GM11168 (cell line): Measurements from ENCODE around the gene WASL.

Source experiments
- in situ Hi-C: fragments of 300-500 bp; cut with MboI; formaldehyde crosslinking; loops from one replicate; pipeline ENCODE4 v1.12.0; 2022; ENCODE audit warnings: low sequenced_read_pairs; ENCODE audit not compliant: unreplicated experiment

Gene WASL

GRCh38 chr7:123665157-123665556 lies 83.6 kb downstream of the WASL start:
- in situ Hi-C loops = no loop called here

GRCh38 chr7:123663200-123663599 lies 85.6 kb downstream of the WASL start:
- in situ Hi-C loops = no loop called here

DNA sequence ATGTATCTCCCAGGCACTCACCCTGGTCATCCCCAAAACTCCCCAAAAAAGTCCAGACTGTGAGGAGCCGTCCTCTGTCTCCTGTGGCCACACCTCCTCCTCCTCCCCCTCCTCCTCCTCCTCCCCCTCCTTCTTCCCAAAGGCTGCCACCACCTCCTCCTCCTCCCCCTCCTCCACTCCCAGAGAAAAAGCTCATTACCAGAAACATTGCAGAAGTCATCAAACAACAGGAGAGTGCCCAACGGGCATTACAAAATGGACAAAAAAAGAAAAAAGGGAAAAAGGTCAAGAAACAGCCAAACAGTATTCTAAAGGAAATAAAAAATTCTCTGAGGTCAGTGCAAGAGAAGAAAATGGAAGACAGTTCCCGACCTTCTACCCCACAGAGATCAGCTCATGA lies 86.0 kb downstream of the WASL start:
- in situ Hi-C loops = no loop called here

- in situ Hi-C loops = no loop called here
Observed at GRCh38 chr7:123662293-123662692, 86.5 kb downstream of the WASL start.

GRCh38 chr7:123661765-123662164 lies 87.0 kb downstream of the WASL start:
- in situ Hi-C loops = no loop called here

- in situ Hi-C loops = no loop called here
Observed at GRCh38 chr7:123660514-123661354, 88.1 kb downstream of the WASL start.

DNA sequence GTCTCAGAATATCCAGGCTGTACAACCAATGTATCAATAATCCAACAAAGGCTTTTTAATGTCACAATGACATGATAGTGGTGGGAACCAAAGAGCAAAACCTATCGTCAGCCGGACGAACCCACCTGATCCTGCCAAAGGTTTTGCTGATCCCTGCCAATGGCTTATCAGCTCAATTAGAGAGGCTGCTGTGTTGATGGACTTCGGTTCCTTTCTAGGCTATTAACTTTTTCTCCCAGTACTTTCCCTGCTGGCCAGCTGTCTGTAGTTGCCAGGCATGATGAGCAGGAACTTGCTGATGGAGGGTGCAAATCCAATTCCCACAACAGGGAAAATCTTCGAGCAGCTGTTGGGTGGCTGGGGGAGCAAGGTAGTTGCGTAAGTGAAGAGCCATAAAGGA lies 90.8 kb downstream of the WASL start:
- in situ Hi-C loops = no loop called here

- in situ Hi-C loops = no loop called here
Observed at GRCh38 chr7:123657304-123657685, 91.5 kb downstream of the WASL start.

- in situ Hi-C loops = no loop called here
Observed at GRCh38 chr7:123656544-123657303, 92.1 kb downstream of the WASL start.

GRCh38 chr7:123655614-123656013 lies 93.2 kb downstream of the WASL start, which contains the start of gene LMOD2:
Gene LMOD2, plus strand, starts transcription at chr7:123655866. Its CDS starts 98 bp downstream, at chr7:123655964.
- in situ Hi-C loops = no loop called here

DNA sequence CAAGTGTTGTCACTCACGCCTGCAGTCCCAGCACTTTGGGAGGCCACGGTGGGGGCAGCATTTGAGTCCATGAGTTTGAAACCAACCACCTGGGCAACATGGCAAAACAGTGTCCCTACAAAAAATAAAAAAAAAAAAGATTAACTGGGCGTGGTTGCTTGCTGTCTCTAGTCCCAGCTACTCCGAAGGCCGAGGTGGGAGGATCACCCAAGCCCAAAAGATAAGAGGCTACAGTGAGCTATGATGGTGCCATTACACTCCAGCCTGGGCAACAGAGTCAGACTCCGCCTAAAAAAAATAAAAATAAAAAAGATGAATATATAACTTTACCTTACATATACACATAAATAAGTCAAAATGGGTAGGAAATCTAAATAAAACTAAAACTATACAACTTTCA lies 95.6 kb downstream of the WASL start:
- in situ Hi-C loops = no loop called here

GRCh38 chr7:123652406-123652805 lies 96.4 kb downstream of the WASL start:
- in situ Hi-C loops = no loop called here

DNA sequence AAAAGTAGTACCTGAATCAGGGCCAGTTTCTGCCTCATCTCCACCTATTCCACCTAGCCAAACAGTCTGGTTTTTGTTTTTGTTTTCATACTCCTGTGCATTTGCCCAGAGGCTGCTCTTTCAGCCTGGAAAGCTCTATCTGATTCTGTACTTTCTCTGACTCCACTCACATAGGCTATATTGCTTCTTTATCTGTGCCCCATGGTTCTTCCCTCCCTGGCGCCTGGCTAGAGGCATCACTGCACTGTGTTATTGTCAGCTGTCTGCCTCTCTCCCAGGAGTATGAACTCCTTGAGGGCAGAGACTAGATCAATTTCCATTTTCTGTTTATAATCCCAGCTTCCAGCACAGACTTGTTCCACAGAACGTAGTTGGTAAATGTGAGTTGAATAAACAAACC lies 98.2 kb downstream of the WASL start:
- in situ Hi-C loops = no loop called here

DNA sequence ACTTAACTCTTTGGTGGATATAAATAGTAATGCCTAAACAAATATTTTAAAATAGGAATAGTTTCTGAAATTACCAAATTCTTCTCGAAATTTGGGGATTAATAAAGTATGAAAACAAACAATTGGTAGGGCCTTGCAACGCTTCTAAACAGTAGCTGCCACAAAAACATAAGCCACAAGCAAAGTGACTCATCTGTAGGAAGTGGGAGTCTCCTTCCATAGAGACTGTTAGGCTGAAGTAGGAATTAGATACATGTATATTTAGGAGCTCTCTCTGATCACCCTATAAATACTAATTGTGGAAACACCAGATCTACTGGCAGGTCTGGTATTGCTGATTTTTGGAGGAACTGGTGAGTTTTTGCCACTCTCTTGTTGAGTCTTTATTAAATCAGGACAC lies 98.8 kb downstream of the WASL start:
- in situ Hi-C loops = no loop called here

DNA sequence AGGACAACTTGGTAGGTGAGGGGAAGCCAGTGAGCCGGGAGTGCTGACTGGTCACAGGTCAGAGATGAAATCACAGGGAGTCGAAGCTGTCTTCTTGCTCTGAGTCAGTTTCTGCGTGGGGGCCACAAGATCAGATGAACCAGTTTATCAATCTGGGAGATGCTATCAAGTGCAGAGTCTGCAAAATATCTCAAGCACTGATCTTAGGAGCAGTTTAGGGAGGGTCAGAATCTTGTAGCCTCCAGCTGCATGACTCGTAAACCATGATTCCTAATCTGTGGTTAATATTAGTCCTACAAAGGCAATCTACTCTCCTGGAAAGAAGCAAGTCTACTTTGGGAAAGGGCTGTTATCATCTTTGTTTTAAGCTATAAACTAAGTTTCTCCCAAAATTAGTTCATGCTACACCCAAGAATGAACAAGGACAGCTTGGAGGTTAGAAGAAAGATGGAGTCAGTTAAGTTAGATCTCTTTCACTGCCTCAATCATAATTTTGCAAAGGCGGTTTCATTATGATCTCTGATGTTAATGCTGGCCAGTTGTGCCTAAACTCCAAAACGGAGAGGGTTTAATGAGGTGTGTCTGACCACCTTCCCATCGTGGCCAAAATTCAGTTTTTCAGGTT lies 101.6 kb downstream of the WASL start:
- in situ Hi-C loops = no loop called here

- in situ Hi-C loops = no loop called here
Observed at GRCh38 chr7:123645516-123645915, 103.3 kb downstream of the WASL start.

DNA sequence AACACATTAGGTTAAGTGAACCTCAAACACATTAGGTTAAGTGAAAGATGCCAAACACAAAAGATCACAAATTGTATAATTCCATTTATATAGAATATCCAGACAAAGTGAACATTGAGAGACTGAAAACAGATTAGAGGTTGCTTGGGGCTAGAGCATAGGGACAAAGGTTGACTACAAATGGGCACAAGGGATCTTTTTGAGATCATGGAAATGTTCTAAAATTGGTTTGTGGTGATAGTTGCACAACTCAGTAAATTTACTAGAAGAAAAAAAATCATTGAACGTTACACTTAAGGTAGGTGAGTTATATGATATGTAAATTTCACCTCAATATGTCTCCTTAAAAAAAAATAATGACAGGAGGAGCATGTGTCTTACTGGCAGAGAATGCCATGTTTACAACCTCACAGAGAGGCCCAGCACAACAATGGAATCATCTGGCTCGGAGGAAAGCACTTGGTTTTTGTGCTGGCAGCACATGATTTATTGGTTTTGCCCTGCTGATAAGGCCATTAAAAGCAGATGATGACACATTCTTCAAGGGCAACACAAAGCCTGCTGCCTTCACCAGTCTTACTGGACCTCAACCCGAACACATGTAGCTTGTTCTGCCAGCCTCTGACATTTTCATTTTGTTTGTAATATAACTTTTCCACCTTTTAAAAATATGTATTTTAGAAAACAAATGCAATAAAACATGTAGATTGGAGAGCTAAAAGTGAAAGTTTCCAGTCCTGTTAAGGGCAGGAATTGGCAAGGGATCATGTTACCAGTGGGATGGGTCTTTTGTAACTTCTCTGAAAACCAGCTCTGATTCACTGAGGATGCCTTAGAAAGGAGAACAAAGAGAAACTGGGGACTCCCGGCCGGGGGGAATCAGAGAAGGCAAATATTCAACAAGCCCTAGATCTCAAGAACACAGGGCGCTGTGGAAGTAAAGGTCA lies 105.0 kb downstream of the WASL start:
- in situ Hi-C loops = no loop called here

DNA sequence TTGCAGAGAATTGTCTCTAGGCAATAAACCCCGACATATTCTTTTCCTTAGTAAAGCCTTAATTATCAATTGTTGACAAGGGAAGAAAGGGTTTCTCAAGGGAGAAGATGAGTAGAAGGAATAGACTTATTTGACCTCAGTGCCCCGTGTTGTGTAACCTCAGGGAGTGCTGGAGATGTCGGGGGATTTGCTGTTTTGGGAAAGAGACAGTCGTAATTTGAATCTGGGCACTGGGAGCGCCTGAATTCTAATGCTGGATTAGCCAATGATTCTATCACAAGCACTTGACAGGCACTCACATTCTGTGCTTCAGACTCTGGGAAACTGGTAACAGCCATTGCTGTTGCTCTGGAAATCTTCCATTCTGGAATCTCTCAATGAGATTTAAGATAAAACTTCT lies 106.9 kb downstream of the WASL start:
- in situ Hi-C loops = no loop called here

- in situ Hi-C loops = no loop called here
Observed at GRCh38 chr7:123640583-123640982, 108.2 kb downstream of the WASL start.

- in situ Hi-C loops = no loop called here
Observed at GRCh38 chr7:123639631-123640030, 109.2 kb downstream of the WASL start.
